WERI-Rb-1 (cell line): ENCODE data around the gene LY6G6D.

Source experiments
- DNase-seq: peaks from one replicate; pipeline ENCODE4 v3.0.0-alpha.2; 2020
- H3K27ac ChIP-seq: fragments of 250-450 bp; sonication (Bioruptor Pico); 2 replicates; pipeline ENCODE4 v1.5.1; 2020; ENCODE audit warnings: mild to moderate bottlenecking, moderate library complexity
- H3K27me3 ChIP-seq: fragments of 250-450 bp; sonication (Bioruptor Pico); 2 replicates; pipeline ENCODE4 v1.5.1; 2021; ENCODE audit warnings: mild to moderate bottlenecking, low read depth, moderate library complexity; ENCODE audit not compliant: insufficient read depth, severe bottlenecking
- H3K36me3 ChIP-seq: fragments of 250-450 bp; sonication (Bioruptor Pico); 2 replicates; pipeline ENCODE4 v1.5.1; 2020; ENCODE audit warnings: mild to moderate bottlenecking, moderate library complexity
- H3K4me3 ChIP-seq: 2 replicates; pipeline ENCODE4 v1.5.1; 2011; ENCODE audit warnings: low read depth, mild to moderate bottlenecking, control low read depth, low read length
- H3K9me3 ChIP-seq: fragments of 250-450 bp; sonication (Bioruptor Pico); 2 replicates; pipeline ENCODE4 v1.5.1; 2021; ENCODE audit warnings: mild to moderate bottlenecking, moderate library complexity; ENCODE audit not compliant: severe bottlenecking
- CTCF ChIP-seq: IDR thresholded peaks from 2 replicates; pipeline ENCODE4 v1.5.1; 2011; ENCODE audit warnings: low read depth, mild to moderate bottlenecking, control low read depth, inconsistent platforms, low read length

LY6G6D gene

GRCh38 chr6:31712296-31712695, 2.9 kb upstream of the LY6G6D start:
- Histone ChIP-seq H3K27me3 (no peaks in the 10 kb centered on the region), H3K27ac (no peak overlapping the region), H3K9me3 (no peaks in the 10 kb centered on the region), H3K4me3 (no peak overlapping the region), H3K36me3 (no peaks in the 10 kb centered on the region)
- no peak for TF ChIP-seq CTCF
- DNase-seq, result no peak

DNA sequence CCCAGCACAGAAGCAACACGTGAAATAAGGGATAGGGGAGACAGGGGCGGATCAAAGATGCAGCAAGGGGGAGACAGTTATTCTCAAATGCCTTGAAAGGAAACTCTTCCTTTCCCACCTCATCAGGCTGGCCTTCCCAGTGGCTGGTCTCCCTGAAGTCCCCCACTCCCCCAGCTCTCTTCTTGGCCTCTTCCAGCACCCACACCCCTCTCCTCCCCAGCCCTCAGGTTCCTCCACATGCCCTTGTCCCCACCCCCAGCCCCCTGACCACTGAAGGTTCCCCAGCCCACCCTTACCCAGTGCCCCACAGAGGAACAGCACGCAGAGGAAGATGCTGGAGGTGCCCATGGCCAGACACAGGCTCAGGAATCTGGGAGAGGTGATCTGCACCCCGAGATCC, 1.7 kb upstream of the LY6G6D start:
- Histone ChIP-seq H3K27me3 (no peaks in the 10 kb centered on the region), H3K4me3 (no peak overlapping the region), H3K9me3 (no peaks in the 10 kb centered on the region), H3K27ac (peak overlapping the region; percentile 59), H3K36me3 (no peaks in the 10 kb centered on the region)
- no peak for DNase-seq
- TF ChIP-seq CTCF, result no peak

DNA sequence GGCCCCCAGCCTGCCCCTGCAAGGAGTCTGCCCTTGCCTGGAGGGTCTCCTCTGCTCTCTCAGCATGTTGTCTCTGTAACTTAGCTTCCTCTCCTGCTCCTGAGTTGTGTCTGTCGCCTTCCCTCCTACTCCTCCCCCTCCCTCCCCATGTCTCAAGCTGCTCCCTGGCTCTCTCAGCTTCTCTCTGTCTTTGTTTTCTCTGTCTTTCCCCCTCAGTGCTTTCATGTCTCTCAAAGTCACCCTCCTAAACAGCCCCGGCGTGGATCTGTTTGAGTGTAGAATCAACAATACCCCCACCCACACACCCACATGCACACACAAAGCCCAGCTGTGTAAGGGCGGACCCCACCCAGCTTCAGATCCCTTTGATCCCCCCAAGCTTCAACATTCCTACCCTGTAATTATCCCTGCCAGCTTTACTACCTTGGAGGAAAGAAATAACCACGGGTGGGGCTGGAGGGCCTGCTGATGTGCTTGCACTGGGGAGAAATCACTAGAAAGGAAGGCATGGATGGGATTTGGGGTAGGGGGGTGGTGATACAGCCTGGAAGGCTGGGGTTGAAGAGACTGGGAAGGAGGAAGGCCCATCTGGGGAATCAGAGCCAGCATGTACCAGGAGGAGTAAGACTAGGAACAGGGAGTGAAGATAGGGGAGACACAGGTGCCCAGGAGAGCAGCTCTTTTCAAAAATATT, 1.0 kb upstream of the LY6G6D start:
- H3K4me3 ChIP-seq, result no peak overlapping the region
- peak overlapping the region; percentile 59 for H3K27ac ChIP-seq
- no peaks in the 10 kb centered on the region for H3K36me3 ChIP-seq
- no peak for TF ChIP-seq CTCF
- no peaks in the 10 kb centered on the region for H3K27me3 ChIP-seq
- H3K9me3 ChIP-seq, result no peaks in the 10 kb centered on the region
- DNase-seq, result peak; percentile 68

GRCh38 chr6:31717499-31718222, 2.5 kb downstream of the LY6G6D start:
- no peak overlapping the region for H3K4me3 ChIP-seq
- peak; percentile 17 for DNase-seq

DNA sequence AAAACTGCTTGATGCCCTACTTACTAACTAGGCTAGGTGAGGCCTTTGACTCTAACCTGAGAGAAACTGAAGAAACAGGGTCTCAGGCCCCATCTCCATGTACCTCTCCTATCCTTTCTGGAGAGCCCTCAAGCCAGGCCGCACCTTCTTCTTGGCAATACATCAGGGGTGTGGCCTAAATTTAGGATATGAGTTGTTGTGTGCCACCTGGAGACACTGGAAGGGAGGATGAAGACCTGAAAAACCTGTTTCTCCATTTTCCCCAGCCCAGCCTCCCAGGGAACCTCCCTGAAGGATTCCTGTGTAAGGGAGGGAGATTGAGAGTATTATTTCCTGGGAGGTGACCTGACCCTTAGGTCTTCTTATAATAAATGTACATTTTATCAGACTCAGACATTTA, 3.1 kb downstream of the LY6G6D start:
- no peaks in the 10 kb centered on the region for H3K36me3 ChIP-seq
- DNase-seq, result no peak
- H3K4me3 ChIP-seq, result no peak overlapping the region
- no peaks in the 10 kb centered on the region for H3K9me3 ChIP-seq
- H3K27me3 ChIP-seq, result no peaks in the 10 kb centered on the region
- no peak overlapping the region for H3K27ac ChIP-seq
- no peak for TF ChIP-seq CTCF

More at GRCh38 chr6:31717499-31718222, 2.5 kb downstream of the LY6G6D start:
- Histone ChIP-seq H3K9me3 (no peaks in the 10 kb centered on the region), H3K27me3 (no peaks in the 10 kb centered on the region), H3K27ac (no peak overlapping the region), H3K36me3 (no peaks in the 10 kb centered on the region)
- no peak for TF ChIP-seq CTCF
